ENCODE results near the gene EFCAB7. TPM values are rescaled to one million over a fixed set of nuclear protein-coding genes. Genes with fewer than 3 reads are reported as not detected.

The EFCAB7 gene
- total and polyA plus RNA-seq, 2 of the 8 experiments (the other 6 are each of a cell fraction or from before 2014, with no cell fraction given) = 1.1 to 3.1 TPM

GRCh38 chr1:63569068-63569467 lies 45.7 kb downstream of the EFCAB7 start (continued):
- TF ChIP-seq RAD21 (IDR thresholded peaks at IDR 0.05 in 1 of 2, conservative IDR thresholded peaks at IDR 0.05 in 1 of 2; ENCODE audit: low read depth in 2 of 2, low read length in 2 of 2) (no peak), JUND (IDR thresholded peaks at IDR 0.05; ENCODE audit: low read length) (no peak), SUZ12 (IDR thresholded peaks at IDR 0.05; ENCODE audit: low read length) (no peak), RXRA (IDR thresholded peaks at IDR 0.05; ENCODE audit: insufficient read depth, low read depth, low read length) (no peak)

Measured in H1 (cell line).